ENCODE data around the gene ZNRF3.

Gene ZNRF3

GRCh38 chr22:28910569-28911303 is 27.4 kb downstream of the ZNRF3 start:
- DNase-seq: no peak

GRCh38 chr22:28911304-28911690 is 27.9 kb downstream of the ZNRF3 start:
- no peak for DNase-seq

GRCh38 chr22:28911777-28912669 is 28.7 kb downstream of the ZNRF3 start:
- no peak for DNase-seq

GRCh38 chr22:28914201-28914600 is 30.8 kb downstream of the ZNRF3 start:
- no peak for DNase-seq

- no peak for DNase-seq
Observed at GRCh38 chr22:28915969-28916368, 32.6 kb downstream of the ZNRF3 start.

GRCh38 chr22:28917747-28918549 is 34.6 kb downstream of the ZNRF3 start:
- no peak for DNase-seq

GRCh38 chr22:28918550-28919271 is 35.3 kb downstream of the ZNRF3 start:
- no peak for DNase-seq

- DNase-seq: no peak
Observed at GRCh38 chr22:28920757-28921584, 37.6 kb downstream of the ZNRF3 start.

GRCh38 chr22:28921585-28921879 is 38.2 kb downstream of the ZNRF3 start:
- no peak for DNase-seq

GRCh38 chr22:28922540-28923244 is 39.3 kb downstream of the ZNRF3 start:
- DNase-seq: no peak

- no peak for DNase-seq
Observed at GRCh38 chr22:28923826-28924732, 40.7 kb downstream of the ZNRF3 start.

- DNase-seq: no peak
Observed at GRCh38 chr22:28925916-28926315, 42.5 kb downstream of the ZNRF3 start.

GRCh38 chr22:28927630-28928029 is 44.3 kb downstream of the ZNRF3 start:
- no peak for DNase-seq

- DNase-seq: no peak
Observed at GRCh38 chr22:28929197-28929596, 45.8 kb downstream of the ZNRF3 start.

- no peak for DNase-seq
Observed at GRCh38 chr22:28930357-28931007, 47.1 kb downstream of the ZNRF3 start.

GRCh38 chr22:28931844-28932567 is 48.6 kb downstream of the ZNRF3 start:
- no peak for DNase-seq

- DNase-seq: no peak
Observed at GRCh38 chr22:28933321-28933720, 49.9 kb downstream of the ZNRF3 start.

GRCh38 chr22:28934026-28934425 is 50.7 kb downstream of the ZNRF3 start:
- DNase-seq: no peak

GRCh38 chr22:28935140-28935539 is 51.8 kb downstream of the ZNRF3 start:
- no peak for DNase-seq
